NOMO-1 (cell line): Measurements from ENCODE around the gene DARS1.
"Not testable (repeated sequence)": the region's sequence is repeated elsewhere in the genome, so short reads cannot be mapped to it uniquely, and the experiment has no call there.

Experiments used
- DNase-seq, 2 experiments: peaks; one replicate each; lab custom pipeline; 2025; ENCODE audit not compliant: unreplicated experiment in 2 of 2; lab: John Stamatoyannopoulos, UW

The DARS1 gene

DNA sequence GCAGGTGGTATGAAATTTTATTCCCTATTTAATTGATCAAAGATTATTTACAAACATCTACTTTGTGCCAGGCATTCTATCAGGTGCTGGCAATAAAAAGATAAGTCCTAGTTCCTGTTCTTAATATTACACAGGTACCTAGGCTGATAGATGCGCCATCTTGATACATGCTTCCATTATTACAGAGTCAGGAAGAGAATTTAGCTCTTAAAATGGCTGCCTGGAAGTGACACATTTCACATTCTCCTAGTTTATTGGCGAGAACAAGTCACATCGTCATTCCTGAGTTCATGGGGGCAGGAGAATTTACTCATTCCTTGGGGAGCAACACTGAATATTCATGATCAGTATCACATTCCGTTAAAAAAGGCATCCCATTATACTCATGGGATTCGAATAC lies 1.1 kb upstream of the DARS1 start:
- no peak for DNase-seq

DNA sequence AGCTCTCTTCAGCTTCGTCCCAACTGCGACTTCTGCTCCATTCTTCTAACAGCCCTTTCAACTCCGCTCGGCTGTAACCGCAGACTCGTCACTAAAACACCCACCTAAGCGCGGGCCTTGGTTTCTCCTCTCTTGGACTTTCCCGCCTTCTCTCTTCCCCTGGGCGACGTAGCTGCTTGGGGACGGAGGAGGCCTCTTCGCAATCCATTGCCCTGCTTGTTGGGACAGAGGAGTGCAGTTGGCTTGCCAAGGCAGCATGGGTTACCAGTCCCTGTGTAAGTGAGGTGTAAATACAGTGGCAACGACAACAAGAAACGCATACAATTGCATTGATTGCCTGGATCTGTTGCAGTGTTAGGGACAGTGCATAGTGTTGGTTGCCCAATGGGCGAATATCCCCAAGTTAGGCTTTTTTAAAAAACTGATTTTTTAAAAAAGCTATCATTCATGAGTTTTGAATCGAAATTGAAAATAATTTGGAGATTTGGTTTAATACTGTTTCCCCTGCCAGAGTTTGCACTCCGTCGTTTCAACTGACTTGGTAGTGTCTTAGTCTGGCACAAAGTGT lies 484 bp upstream of the DARS1 start:
- peak; percentile 74 to 78 for DNase-seq

GRCh38 chr2:135984199-135985017 lies 1.0 kb downstream of the DARS1 start:
- DNase-seq: peak in 1 of 2 experiments; percentile 37

DNA sequence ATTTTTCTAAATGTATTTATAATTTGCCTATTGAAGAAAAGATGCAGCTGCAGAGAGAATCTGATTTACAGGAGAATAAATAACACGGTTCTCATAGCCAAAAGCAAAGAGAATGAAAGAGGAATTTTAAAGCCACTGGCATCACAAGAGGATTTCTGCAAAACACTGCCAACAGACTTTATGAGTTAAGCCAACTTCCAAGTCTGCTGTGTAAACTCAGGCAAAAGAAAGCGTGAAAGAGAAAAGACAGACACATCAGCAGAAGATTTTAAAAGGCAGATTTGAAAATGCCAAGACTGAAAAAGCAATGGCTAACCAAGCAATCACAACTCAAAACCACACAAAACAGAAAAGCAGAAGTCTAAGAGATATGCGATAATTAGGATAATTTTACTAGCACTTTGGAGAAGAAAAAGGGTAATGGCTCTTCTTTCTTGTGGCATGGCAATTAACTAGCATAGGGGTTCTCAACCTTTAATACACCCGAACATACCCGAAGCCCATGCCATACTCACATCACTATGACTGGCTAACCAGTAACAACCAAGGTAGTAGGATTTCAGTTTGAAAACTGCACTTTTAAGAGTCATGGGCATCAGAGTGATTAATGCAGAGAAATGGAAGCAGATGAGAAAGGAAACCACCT lies 4.9 kb downstream of the DARS1 start:
- peak; percentile 81 to 87 for DNase-seq

- no peak for DNase-seq
Measured at GRCh38 chr2:135975702-135976101, 9.7 kb downstream of the DARS1 start.

DNA sequence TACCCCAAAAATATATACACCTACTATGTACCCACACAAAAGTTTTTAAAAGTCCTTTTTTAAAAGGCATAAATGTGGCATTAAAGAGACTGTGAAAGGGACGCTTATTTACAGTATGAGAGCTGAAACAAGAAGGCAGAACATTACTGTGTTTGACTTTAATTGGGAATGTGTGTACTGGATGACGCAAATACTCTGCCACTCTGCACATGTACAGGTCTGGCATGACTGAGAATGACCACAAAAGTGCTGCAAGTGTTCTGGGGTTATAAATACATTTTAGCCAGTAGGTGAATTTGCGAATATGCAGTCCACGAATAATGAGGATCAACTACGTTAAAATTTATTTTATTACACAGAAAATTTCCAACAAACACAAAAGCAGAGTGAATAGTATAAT lies 11.4 kb downstream of the DARS1 start:
- DNase-seq: no peak

DNA sequence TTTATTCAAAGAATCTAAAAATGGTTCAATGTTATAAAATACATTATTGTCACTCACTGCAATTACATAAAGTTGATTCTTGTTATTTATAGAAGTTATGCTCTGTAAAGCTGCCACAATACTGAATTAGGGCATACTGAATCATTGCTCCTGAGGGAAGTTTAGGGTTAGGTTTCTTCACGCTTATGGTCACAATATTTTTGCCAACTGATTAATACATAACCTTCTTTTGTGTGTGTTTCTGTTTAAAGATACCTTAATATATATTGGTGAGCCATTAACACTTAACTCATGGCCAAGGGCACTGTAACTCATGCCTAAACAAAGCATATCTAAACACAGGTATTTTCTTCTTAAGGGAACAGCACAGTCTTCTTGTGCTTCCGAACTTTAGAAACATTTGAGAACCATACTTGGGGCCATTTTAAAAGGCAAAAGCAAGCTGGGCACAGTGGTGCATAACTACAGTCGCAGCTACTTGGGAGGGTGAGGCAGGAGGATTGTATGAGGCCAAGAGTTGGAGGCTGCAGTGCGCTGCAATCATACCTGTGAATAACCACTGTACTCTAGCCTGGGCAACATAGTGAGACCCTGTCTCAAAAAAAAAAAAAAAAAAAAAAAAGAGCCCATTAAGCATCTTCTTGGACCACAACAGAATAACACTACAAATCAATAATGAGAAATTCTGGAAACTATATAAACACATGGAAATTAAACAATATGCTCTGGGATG lies 15.6 kb downstream of the DARS1 start:
- DNase-seq: no peak

DNA sequence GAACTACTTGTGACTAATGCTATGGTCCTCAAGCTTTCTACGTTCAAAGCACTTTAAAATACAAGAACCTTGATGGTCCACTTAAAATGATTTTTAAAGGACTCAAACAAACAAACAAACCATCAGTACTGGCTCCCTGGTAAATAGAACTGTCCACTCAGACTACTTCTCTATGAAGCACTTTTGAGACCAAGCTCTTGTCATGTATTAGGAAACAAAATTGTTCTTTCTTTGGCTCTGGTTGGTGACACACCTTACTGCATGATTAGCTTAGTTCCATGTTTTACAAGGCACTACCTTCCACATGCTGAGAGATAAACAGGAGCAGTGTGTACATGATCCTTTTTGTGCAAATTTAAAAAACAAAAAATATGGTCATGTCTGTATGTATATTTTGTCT lies 19.7 kb downstream of the DARS1 start:
- DNase-seq: no peak

DNA sequence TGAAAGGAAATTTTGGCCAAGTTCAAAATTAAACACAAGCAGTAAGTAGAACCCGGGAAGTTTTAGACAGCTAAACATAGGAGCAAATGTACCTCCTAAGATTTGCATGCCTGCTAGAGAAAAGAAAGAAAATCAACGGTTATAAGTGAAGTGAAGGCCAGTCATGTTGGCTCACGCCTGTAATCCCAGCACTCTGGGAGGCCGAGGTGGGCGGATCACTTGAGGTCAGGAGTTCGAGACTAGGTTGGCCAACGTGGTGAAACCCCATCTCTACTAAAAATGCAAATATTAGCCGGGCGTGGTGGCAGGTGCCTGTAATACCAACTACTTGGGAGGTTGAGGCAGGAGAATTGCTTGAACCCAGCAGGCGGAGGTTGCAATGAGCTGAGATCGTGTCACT lies 21.0 kb downstream of the DARS1 start:
- not testable (repeated sequence) for DNase-seq

DNA sequence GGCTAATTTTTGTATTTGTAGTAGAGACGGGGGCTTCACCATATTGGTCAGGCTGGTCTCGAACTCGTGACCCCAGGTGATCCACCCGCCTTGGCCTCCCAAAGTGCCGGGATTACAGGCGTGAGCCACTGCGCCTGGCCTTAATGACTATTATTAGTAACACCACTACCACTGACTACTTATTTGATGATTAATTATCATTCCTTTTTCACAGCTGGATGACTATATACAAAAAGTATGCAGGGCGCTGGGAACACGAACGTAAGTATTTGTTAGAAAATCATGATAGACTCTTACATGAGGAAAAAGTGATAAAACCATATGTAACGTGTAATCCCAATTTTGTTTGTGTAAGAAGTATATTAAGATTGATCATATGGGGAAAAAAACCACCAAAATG lies 21.6 kb downstream of the DARS1 start:
- DNase-seq: no peak

DNA sequence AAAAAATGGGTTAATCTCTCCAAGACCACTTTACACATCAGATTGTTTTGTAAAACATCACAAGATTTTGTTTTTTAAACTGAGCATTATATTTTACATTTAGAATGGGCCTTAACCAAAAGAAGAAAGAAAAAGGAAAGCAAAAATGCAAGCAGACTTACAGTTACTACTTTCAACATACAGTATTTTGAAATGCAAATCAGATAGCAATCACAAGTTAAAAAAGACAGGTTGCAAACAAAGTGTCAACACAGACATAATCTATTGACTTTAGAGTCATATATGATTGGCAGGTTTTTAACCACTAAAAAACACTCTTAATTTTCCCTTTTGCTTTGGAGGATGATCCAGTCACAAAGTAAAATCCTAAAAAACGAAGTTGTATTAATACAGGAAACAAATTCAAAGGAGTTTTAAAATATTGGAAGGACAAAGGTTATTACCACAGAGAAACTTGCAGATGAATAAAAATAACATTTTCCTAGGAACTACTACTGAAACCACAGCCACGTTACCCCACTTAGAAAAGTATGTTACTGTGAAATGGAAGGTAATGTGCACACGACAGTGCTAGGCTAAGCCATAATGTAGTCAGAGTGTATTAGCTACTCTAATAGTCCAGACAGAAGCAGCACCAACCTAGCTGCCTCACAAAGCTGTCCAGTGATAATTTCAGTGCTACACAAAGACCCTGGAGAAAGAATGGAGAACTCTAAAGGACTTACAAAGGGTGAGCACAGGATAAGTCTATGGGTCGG lies 22.9 kb downstream of the DARS1 start:
- DNase-seq: no peak

- DNase-seq: no peak
Measured at GRCh38 chr2:135960656-135961551, 24.5 kb downstream of the DARS1 start.

DNA sequence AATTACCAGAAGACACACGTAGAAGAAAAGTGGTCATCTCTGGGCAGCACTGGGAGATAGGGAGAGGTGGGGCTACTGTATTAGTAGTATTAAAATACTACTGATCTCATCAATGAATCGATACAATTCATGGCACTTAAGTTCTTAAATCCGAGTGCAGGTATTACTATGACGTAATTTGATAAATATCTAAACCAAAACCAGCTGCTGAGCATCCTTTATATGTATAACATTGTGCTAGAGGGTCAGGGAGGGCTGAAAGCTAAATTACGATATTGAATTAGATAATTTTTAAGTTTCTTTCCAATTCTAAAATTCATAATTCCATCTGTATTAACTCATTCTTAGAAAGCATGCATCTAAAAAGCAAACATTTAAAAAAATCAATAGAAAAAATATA lies 25.3 kb downstream of the DARS1 start:
- DNase-seq: no peak

GRCh38 chr2:135958927-135959326 lies 26.5 kb downstream of the DARS1 start:
- not testable (repeated sequence) for DNase-seq

- no peak for DNase-seq
Measured at GRCh38 chr2:135954020-135954601, 31.3 kb downstream of the DARS1 start.

DNA sequence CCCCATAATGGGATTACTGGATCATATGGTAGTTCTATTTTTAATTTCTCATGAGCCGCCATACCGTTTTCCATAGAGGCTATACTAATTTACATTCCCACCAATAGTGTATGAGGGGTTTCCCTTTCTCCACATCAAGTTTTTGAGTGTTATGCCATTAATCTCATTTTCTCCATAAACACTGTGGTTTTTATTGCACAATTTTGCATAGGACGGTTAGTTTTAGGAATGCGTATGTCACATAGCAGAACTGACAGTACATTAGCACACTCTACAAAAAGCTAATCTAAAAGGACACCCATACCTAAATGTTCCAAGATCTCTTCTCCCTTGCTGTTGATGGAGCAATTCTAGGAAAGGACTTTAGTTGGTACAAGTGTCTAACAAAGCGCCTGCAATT lies 32.5 kb downstream of the DARS1 start:
- DNase-seq: peak; percentile 5 to 27

DNA sequence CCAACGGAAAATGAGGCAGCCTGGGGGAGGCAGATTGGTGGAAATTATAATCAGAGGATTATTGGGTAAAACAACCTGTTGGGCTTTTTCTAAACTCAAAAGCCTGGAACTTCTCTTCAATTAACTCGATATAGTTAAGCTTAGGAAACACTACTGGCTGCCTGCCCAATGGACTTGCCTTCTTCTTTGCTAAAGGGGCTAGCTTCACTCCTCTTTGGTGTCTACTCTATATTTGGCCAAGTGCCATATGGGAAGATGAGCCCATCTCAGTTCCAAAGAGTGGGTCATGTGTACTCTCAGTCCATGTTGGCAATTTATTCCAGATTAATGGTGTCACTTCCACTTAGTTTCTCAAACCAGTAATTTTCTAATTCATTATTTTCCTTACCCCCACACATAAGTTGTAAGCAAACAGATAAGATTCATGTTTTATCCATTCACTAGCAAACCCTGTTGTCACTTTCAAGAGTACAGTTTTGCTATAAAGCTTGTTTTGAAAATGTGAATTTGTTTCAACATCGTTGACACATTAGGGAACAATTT lies 34.3 kb downstream of the DARS1 start:
- no peak for DNase-seq

GRCh38 chr2:135949451-135950234 lies 35.8 kb downstream of the DARS1 start:
- DNase-seq: no peak
